Stimulated activated naive CD8-positive, alpha-beta T cell treated with anti-CD3 and anti-CD28 coated beads, Interleukin-15, Interleukin-2, amounts not matched to agents 100 ng/mL and 50 ng/mL, for 24 hours (primary cell): ENCODE results near the gene FBXO47.

Experiments
- H3K27ac Mint-ChIP-seq: one replicate; pipeline ENCODE4 v1.8.0; 2021; ENCODE audit warnings: mild to moderate bottlenecking, mixed read lengths
- H3K27me3 Mint-ChIP-seq: one replicate; pipeline ENCODE4 v1.8.0; 2021; ENCODE audit warnings: mixed read lengths
- H3K36me3 Mint-ChIP-seq: one replicate; pipeline ENCODE4 v1.8.0; 2021; ENCODE audit warnings: low read depth, mixed read lengths
- H3K4me1 Mint-ChIP-seq: one replicate; pipeline ENCODE4 v1.8.0; 2021; ENCODE audit warnings: low read depth, mixed read lengths
- H3K4me3 Mint-ChIP-seq: one replicate; pipeline ENCODE4 v1.8.0; 2021; ENCODE audit warnings: mild to moderate bottlenecking, mixed read lengths
- H3K9me3 Mint-ChIP-seq: one replicate; pipeline ENCODE4 v1.8.0; 2021; ENCODE audit warnings: mixed read lengths

The FBXO47 gene

GRCh38 chr17:38893113-38893512, 74.1 kb downstream of the FBXO47 start:
- Mint-ChIP-seq H3K4me3 (no peak overlapping the region), H3K27ac (peak overlapping the region; percentile 82), H3K36me3 (peaks cover 42% of the 10 kb centered on the region), H3K27me3 (no peaks in the 10 kb centered on the region), H3K4me1 (peaks cover 90% of the 10 kb centered on the region), H3K9me3 (no peaks in the 10 kb centered on the region)

GRCh38 chr17:38892620-38893019, 74.6 kb downstream of the FBXO47 start:
- Mint-ChIP-seq H3K27me3 (no peaks in the 10 kb centered on the region), H3K4me1 (peaks cover 87% of the 10 kb centered on the region), H3K36me3 (peaks cover 37% of the 10 kb centered on the region), H3K27ac (peak overlapping the region; percentile 82), H3K9me3 (no peaks in the 10 kb centered on the region), H3K4me3 (no peak overlapping the region)

- H3K27ac Mint-ChIP-seq, result peak overlapping the region; percentile 88
- H3K9me3 Mint-ChIP-seq, result no peaks in the 10 kb centered on the region
- H3K27me3 Mint-ChIP-seq, result no peaks in the 10 kb centered on the region
- no peak overlapping the region for H3K4me3 Mint-ChIP-seq
- H3K4me1 Mint-ChIP-seq, result peaks cover 87% of the 10 kb centered on the region
- peaks cover 34% of the 10 kb centered on the region for H3K36me3 Mint-ChIP-seq
These were observed 75.1 kb downstream of the FBXO47 start for GRCh38 chr17:38892083-38892482.

GRCh38 chr17:38891441-38891840, 75.8 kb downstream of the FBXO47 start:
- Mint-ChIP-seq H3K9me3 (no peaks in the 10 kb centered on the region), H3K27me3 (no peaks in the 10 kb centered on the region), H3K36me3 (peaks cover 33% of the 10 kb centered on the region), H3K4me1 (peaks cover 86% of the 10 kb centered on the region), H3K4me3 (no peak overlapping the region), H3K27ac (peak overlapping the region; percentile 88)

- Mint-ChIP-seq H3K4me1 (peaks cover 87% of the 10 kb centered on the region), H3K36me3 (peaks cover 34% of the 10 kb centered on the region), H3K9me3 (no peaks in the 10 kb centered on the region), H3K27ac (peak overlapping the region; percentile 88), H3K27me3 (no peaks in the 10 kb centered on the region), H3K4me3 (no peak overlapping the region)
These were observed 76.8 kb downstream of the FBXO47 start for GRCh38 chr17:38890410-38890746.

GRCh38 chr17:38889745-38890409, 77.3 kb downstream of the FBXO47 start:
- peaks cover 90% of the 10 kb centered on the region for H3K4me1 Mint-ChIP-seq
- no peaks in the 10 kb centered on the region for H3K27me3 Mint-ChIP-seq
- peak overlapping the region; percentile 88 for H3K27ac Mint-ChIP-seq
- no peaks in the 10 kb centered on the region for H3K9me3 Mint-ChIP-seq
- H3K4me3 Mint-ChIP-seq, result peak overlapping the region; percentile 40
- peaks cover 34% of the 10 kb centered on the region for H3K36me3 Mint-ChIP-seq

GRCh38 chr17:38888842-38889241, 78.4 kb downstream of the FBXO47 start:
- peaks cover 89% of the 10 kb centered on the region for H3K4me1 Mint-ChIP-seq
- H3K9me3 Mint-ChIP-seq, result no peaks in the 10 kb centered on the region
- H3K4me3 Mint-ChIP-seq, result no peak overlapping the region
- H3K36me3 Mint-ChIP-seq, result peaks cover 32% of the 10 kb centered on the region
- no peaks in the 10 kb centered on the region for H3K27me3 Mint-ChIP-seq
- peak overlapping the region; percentile 41 for H3K27ac Mint-ChIP-seq

- H3K4me1 Mint-ChIP-seq, result peaks cover 89% of the 10 kb centered on the region
- peaks cover 37% of the 10 kb centered on the region for H3K36me3 Mint-ChIP-seq
- H3K27ac Mint-ChIP-seq, result peak overlapping the region; percentile 16
- H3K9me3 Mint-ChIP-seq, result no peaks in the 10 kb centered on the region
- H3K27me3 Mint-ChIP-seq, result no peaks in the 10 kb centered on the region
- H3K4me3 Mint-ChIP-seq, result peak overlapping the region; percentile 20
These were observed 80.6 kb downstream of the FBXO47 start for GRCh38 chr17:38886643-38887010.
